HG02623 (cell line): ENCODE measurements around the gene RNGTT.
A peak's percentile ranks its signal among the peaks of the same experiment; 100 is the strongest.

ENCODE experiments used
- ATAC-seq: cut with Tn5 transposase; IDR thresholded peaks from one replicate; pipeline ENCODE4 v1.9.1; 2021; ENCODE audit warnings: moderate library complexity; ENCODE audit not compliant: unreplicated experiment

The RNGTT gene

DNA sequence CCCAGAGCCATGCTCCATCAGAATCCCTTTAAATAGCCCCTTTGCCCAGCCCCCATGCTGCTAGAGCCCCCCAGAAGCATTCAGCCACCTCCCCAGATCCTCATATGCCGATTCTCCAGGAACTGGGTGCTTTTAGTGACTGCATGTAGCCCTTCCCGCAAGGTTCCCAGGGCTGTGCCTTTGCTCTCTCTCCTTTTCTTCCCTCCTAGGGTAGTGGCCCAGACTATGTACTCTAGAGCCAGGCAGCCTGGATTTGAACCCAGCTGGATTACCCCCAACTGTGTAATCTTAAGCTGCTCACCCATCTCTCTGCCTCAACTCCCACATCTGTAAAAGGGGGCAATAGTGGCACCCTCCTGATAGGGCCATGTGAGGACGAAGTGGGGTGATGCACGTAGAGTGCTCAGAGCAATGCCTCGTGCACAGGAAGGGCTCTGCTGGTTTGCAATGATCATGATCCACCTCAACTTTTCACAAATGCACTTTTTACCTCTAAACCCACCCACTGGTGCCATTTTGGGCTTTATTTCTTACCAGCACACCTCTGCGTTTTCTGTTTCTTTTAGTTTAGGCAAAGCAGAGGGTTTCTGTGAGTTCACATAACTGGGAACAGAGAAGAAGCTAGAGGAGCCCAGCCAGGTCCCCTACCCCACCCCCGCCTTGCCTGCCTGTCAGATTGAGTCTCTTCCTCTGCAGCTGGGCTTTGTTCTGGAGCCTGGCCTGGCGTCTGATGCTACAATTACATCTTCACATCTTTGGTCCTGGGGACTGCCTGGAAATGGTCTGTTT, 396.5 kb downstream of the RNGTT start:
- peak; percentile 70 for ATAC-seq

DNA sequence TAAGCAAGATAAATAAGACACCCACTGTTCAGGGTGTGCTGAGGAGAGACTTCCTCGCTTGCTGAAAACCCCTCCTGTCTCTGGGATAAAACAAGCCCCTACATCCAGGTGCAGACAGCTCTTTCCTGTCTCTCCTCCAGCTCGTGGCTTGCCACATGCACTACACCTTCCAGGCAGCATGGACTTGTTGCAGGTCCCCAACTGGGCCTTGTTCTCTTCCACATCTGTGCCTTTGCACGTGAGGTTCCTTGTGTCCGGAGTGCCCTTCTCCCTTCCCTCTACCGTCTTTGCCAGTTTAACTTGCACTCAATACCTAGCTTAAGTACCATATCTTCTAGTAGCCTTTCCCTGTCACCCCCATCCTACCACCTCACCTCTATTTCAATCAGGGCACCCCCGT, 397.6 kb downstream of the RNGTT start:
- no peak for ATAC-seq

DNA sequence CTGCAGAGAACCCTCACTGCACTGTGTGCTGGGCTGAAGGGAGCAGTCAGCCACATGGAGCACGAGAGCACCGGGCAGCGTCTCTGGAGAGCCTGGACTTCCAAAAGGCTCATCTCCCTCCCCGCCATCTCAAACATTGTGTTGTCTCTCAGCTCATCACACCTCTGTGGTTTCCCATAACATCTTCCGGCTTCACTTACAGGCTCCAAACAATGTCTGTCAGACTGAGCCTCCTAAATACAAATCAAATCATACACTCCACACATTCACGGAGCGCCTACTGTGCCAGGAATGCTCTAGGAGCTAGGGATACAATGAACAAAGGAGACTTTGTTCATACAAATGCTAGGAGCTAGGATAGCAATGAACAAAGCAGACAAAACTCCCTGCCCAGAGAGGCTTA, 398.0 kb downstream of the RNGTT start:
- no peak for ATAC-seq

DNA sequence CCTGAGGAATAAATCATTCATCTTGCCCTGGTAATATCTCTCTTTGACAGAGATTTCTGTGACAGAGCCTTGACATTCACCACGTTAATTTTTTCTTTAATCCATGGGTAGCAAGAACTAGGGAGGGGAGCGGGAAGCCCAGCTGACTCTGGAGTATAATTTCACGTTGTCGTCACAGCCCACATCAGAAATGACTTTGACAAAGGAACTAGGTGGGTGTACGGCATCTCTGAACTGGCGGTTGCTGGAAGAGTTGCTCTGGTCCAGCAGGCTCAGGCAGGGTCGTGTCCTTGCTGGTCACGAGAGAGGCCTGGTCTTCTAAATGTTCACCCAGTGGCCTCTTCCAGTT, 400.2 kb downstream of the RNGTT start:
- ATAC-seq, result no peak

DNA sequence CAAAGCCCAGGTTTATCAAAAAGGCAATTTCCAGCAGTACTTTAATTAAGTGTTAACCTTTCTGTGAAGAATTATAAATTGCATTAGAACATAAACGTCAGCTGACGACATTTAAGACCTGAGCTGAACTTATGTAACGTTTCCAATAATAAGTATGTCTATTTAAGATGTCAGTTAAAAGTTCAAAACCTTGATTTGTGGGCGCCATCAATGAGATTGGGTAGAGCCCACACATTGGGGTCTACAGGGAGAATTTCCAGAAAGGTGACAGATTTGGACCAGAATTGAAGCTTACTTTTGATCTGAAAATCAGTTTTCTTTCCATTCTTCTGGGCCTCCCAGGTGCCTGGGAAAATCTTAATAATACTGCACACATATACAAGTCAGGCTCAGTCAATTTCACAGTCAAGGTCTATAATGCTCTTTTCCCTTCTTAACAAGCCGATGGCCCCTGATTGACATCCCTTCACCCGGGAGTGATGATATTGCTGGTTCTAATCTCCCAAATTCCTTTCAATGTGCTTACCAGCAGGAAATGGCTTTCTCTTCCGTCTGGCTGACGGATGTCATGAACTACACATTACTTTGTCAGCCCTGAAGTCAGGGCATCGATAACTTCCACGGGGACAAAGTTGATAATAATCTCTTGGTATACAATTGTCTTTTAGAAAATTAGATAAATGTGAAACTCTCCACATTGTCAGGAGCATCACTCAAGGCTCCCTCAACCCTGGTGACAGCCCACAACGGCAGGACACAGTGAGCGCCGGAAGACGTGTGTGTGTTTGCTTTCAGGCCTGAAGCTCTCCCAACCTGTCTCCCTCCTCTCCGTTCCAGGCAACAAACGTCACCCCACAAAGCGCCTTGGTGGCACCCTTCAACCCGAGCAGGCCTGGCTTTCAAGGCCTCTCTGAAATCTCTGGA, 400.8 kb downstream of the RNGTT start:
- ATAC-seq, result no peak

DNA sequence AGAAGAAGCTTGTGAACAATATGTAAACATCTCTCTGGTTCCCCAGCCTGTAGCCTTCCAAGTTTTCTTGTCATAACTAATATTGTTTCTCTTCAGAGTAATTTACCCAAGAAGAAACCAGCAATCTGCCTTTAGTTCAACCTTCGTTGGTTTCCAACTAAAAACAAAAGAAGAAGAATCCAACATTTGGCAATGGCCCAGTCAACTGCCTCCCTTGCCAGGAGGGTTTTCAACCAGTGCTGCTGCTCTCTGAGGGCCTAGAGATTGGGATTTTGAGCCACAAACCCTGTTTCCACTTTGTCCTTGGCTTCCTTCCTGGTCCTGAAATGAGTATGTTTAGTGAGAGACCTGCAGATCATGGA, 401.5 kb downstream of the RNGTT start:
- ATAC-seq, result no peak

DNA sequence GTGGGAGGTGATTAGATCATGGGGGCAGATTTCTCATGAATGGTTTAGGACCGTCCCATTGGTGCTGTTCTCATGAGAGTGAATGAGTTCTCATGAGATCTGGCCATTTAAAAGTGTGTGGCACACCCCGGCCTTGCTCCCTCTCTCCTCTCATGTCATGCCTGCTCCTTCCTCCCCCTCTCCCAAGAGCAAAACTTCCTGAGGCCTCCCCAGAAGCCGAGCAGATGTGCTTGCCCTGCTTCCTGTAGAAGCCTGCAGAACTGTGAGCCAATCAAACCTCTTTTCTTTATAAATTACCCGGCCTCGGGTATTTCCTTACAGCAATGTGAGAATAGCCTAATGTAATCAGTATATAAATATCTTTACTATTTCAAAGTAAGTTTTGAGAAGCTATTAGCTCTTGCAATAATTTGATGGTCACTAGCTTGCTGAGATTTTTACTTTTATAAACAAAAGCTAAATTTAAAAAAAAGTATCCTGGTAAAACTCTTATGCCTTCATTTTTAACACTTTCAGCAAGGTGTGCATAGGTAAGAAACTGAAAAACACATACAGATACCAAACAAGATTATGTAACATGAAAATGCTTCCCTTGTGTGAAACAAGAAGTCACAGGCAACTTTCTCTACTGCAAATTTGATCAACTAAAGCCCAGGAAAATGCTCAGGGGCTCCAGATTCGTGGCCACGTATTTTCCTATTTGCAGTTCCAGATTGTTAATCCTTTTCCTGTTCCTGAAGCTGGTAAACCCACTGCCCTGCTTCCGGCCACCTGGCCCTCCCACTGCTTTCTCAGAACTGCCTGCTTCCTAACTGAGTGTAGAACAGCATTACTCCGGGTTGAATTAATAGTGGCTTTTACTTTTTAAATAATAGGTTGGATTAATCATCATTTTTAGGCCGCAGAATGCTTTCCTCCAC, 402.1 kb downstream of the RNGTT start:
- no peak for ATAC-seq
